ENCODE measurements around the gene GALNT7.
"Not testable (repeated sequence)": the region's sequence is repeated elsewhere in the genome, so short reads cannot be mapped to it uniquely, and the experiment has no call there.

GALNT7 gene

DNA sequence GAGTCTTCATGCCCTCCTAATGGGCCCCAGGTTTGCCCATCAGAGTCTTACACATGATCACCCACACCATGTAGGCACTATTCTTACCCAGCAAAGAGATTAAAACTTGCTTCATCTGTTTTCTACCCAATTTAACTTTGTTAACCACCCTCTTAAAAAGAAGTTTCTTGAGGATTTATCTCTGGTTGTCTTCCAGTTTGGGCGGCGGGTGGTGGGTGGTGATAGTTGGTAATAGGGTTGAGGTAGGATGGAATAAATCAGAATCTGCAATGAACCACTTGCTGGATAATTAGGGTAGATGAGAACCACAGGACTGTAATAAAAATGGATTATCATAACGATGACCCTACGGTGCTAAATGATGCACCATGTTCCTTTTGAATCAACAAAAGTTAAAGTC, 30.9 kb downstream of the GALNT7 start:
- no peak for DNase-seq

DNA sequence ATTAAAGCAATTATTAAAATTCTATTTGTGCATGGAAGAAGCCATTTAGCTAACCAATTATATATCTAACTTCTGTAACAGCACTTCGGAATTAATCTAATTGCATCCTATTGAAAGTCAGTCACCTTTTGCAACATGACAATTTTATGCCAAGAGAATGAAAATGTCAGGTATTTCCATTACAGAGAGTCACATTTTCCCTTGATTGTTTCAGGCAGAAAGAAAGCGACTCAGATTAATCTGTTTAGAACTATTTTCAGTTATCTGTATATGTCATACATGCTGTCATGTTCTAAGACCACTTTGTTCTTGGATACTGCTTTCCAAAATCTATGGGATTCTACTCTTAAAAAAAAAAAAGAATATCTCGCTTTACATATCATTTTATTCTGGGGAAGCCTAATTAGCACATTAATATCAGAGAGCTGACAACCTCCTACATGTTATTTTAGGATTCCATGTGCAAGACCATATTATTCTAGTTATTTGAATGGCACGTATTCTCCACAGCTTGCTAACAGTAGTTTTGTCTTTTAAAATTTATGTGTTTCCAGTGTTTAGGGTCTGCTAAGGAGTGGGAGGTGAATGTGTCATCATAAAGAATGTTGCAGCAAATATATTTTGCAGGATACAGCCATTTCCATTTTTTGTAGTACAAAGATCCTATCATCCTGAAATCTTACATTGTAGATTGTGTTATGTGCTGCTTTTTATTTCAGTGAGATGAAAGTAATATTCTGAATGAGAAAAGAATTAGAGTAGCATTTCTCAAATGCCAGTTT, 31.7 kb downstream of the GALNT7 start:
- DNase-seq: no peak

DNA sequence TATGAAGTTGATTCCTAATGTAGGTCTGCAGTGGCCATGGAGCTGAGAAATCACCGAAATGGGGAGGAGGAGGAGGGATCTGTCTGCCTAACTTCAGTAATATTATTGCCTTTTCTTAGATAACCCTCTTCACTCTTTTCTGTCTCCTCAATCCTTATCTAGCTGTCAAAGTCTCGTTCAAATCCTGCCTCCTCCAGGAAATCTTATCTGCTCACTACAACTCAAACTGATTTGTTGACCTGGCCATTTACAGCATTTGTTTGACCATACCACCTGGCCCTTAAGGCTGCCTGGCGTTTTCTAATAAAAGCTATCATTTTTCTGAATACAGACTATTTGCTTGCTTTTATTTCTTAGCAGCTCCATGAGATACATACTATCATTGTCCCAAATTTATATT, 33.8 kb downstream of the GALNT7 start:
- DNase-seq: no peak

DNA sequence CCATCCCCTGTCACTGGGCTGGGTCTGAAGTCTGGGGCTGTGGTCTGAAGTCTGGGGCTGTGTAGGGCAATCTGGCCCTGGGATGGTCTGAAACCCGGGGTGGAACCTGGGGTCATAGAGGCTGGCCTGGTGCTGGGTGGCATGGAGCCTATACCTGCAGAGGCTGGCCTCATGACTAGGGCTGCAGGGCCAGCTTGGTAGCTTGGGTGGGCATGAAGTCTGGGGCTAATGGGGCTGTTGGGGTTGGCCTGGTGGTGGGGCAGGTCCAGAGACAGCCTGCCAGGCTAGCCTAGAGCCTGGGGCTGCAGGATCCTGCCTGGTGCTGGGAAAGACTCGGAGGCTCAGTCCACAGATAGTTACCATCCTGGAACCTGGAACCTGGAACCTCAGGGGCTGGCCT, 37.0 kb downstream of the GALNT7 start:
- DNase-seq: no peak

DNA sequence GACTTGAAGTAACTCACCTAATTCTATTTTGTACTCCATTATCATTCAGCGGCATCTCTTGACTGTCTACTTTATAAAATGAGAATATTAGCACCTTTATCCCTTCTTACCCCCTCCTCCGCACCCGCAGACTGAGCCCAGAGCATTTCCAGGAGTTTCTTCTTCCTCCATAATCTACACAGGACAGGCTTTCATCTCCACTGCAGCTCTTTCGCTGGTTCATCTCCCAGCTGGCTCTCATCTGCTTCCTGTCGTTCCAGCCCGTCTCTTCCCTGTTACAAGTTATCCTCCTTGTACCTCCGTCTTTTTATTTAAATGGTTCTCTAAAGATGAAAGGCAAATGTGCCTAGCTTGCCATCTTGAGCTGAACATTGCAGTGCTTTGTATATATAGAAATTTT, 39.8 kb downstream of the GALNT7 start:
- no peak for DNase-seq

DNA sequence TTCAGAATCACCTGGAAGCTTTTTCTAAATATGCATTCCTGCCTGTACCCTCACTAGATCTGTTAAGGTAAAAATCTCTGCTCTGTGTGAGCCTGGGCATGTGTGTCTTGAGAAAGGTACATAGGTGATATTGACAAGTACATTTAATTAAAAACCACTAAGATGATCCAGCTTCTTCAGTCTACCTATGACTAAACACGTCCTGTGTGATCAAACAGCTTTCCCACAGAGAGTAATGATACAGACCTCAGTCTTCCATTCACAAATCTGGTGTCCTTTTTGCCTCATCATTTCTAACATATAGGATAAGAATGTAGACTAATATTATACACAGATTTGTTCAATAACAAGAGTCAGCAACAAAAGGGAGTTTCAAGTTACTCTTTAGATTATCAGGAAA, 42.6 kb downstream of the GALNT7 start:
- no peak for DNase-seq

DNA sequence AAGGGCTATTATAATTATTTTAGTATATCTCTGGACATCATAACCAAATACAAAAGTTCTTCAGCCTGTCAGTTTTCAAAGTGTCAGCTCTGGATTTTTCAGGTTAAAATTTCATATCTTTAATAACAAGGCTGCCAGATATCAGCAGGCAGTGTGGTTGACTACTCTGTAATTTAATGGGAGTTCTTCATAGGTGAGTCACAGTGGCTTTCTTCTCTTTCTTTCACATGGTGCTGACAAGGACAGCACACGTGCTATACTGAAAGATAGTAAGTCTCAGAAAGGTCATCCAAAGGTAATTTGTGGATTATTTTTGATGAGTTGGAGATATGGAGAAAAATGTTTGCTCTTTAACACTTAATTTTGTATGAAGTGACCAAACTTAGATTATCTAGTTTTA, 43.2 kb downstream of the GALNT7 start:
- DNase-seq: no peak

DNA sequence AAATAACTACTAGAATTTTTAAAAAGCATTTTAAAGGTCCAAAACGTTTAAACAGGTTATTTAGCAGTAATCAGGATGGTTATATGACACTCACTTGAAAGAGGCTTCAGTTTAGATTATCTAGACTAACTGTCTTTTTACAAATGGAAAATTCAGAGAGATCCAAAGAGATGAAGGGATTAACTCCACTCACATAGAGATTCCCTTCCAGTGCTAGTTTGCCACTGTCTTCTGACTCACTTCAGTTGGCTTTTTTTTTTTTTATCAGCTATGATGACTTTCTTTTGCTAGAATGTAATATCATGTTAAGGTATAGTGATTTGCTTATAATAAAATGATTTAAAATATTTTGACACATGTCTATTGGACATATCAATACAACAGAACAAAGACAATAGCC, 43.8 kb downstream of the GALNT7 start:
- no peak for DNase-seq

DNA sequence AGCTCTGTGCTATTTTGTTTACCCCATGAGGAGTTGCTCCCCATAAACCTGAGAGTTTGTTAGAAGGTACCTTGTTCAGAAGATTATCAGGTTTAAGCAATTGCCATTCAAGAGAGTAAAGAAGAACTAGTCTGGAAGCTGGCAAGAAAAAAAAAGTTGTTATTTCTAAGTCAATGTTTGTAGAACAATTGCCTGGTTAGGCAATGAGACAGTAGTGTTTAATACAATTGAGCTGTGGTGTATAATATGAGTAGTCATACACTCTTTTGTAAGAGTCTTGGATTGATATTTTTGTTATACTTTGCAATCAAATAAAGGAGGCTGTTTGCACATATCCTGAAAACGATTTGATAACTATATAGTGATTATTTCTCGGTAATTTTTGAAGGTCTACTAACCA, 44.7 kb downstream of the GALNT7 start:
- DNase-seq: no peak

DNA sequence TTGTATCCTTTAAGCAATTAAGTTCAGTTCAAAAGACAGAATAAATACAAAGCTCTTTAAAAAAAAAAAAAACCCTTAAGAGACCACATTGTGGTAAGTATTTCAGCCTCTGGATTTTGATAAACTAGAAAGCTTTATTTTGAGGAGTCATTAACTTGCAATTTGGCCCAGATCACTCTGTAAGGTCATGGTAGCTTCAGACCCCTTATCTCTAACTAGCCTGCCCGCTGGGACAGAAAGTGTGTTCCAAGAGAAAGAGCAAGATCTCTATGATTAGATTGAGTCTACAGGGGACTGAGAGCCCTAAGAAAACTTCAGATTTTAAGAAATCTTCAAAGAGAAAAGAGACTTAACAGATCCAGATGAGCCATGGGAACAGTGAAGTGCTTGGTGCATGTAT, 45.6 kb downstream of the GALNT7 start:
- DNase-seq: no peak

DNA sequence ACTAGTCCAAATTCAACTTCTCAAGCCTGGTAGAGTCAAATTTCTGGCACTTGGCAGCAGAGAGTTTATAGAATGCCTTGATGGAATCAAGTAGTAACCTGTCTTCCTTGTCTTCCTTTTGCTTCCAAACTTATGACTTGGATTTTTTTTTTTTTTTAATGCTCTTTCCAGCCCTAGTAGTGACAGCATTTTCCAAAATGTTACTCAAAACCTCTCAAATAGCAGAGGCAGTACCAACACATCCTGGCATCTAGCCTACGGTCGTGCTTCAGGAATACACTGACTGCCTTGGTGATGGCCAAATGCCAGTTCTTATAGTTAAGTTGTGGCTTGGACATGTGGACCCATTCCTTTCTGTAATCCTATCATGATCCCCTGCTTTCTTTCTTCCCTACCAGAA, 46.0 kb downstream of the GALNT7 start:
- no peak for DNase-seq

DNA sequence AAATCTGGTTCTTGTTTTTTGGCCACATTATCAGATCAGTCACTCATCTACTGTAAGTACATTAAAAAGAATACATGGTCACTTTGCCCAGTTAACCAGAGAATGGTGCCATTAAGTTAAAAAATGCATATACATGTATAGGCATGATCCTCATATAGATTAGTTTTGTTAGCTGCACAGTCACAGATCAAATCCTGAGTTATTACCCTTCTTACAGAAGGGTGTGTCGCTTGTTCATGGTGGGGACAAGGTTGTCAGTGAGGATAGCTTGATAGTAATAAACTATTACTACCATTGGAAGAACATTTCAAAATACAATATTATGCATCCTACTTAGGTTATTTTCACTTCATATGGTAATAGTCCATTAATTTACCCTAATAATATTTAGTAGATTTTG, 48.5 kb downstream of the GALNT7 start:
- no peak for DNase-seq

DNA sequence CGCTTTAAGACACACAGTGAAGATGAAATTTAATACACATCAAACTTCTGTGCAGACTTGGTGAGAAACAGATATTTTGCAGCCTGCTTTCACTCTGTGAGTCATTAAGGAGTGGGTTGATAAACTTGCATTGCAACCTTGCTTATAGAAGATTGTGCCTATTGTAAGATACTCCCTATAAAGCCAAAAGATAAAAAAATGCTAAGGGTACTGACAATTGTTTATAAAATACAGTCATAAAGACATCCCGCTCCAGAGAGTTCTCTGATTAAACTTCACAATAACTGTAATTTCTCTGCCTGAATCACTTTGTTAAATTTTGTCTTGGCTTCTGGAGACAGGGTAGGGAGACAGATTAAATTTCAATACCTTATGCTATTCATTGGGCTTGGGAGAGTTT, 49.1 kb downstream of the GALNT7 start:
- no peak for DNase-seq

DNA sequence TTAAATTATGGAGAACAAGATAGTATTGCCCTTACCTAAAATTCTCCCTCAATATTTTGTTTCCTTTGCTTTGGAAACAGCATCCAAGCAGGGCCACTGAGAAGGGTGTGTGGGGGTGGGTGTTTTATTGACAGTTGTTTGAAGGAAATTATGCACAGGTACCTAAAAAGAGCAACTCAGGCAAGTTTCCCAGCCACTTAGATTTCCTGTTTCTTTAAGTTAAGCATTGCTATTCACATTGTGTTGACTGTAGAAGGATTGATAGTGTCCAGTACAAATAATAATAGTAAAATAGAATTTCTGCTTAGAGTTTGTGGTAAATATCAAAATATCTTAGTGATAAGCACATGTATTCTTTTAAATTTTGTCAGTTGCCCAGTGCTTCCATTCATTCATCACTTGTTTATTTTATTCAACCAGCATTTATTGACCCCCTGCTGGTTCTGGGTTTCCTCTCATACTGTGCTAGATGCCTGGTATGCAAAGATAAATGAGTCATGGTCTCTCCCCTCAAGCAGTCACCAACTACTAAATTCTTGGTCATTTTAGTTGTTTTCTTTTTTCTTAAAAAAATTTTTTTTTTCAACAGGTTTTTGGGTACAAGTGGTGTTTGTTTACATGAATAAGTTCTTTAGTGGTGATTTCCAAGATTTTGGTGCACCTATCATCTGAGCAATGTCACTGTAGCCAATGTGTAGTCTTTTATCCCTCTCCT, 50.0 kb downstream of the GALNT7 start:
- DNase-seq: no peak

DNA sequence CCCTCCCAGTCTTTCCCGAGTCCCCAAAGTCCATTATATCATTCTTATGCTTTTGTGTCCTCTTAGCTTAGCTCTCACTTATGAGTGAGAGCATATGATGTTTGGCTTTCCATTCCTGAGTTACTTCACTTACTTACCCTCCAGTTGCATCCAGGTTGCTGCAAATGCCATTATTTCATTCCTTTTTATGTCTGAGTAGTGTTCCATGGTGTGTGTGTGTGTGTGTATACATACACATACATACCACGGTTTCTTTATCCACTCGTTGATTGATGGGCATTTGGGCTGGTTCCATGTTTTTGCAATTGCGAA, 50.5 kb downstream of the GALNT7 start:
- DNase-seq: not testable (repeated sequence)

DNA sequence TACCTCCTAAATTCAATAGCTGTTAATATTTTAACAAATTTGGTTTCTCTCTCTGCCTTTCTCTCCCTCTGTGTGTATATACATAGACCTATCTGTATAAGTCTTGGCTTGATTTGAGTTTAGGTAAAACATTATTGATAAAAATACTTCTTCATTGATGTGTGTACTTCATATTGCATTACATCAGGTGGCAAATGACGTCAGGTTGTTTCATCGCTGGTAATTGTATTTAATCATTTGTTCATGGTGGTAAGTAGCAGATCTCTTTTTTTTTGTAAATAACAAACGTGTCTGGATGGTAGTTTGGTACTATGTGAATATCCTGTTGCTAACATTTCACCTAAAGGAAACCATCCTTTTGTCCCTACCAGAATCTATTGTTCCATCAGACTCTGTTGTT, 55.1 kb downstream of the GALNT7 start:
- DNase-seq: no peak

DNA sequence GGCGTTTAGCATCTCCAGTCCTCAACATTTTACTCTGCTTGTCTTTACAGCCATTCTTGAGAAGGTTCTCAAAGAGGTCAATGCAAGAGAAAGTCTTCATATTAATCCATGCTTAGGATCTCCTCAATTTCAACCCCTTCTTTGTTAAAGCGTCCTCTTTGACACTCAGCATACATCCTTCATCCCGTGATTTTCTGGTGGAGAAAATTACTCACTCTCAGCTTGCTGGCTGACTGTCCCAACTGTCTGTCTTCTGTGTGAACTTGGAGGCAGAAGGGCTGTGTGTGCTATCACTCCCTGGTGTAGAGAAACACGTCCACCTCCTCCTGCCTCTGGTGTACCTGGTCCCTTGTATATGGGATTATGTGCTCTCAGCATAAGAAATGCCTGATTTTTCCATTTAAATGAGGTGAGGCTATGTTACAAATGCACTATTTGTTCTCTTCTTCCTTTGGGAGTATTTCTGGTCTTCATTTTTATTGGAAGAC, 57.8 kb downstream of the GALNT7 start:
- DNase-seq: no peak

DNA sequence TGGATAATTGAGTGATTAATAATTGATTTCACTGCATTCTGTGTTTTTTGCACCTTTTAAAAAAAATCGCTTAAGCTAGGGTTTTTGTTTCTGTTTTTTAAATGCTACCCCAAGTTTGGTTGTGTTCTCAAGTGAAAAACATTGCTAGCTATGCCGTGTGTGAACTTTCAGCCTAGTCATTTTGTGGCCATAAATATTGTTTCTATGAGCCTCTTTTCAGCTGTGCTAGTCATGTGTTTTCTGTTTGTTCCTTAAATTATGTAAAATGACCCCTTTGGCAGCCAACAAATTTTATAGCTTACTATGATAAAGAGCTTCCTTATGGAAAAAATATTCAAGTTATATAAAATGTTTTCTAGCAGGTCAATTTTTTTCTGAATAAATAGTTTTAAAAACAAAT, 59.1 kb downstream of the GALNT7 start:
- DNase-seq: no peak

DNA sequence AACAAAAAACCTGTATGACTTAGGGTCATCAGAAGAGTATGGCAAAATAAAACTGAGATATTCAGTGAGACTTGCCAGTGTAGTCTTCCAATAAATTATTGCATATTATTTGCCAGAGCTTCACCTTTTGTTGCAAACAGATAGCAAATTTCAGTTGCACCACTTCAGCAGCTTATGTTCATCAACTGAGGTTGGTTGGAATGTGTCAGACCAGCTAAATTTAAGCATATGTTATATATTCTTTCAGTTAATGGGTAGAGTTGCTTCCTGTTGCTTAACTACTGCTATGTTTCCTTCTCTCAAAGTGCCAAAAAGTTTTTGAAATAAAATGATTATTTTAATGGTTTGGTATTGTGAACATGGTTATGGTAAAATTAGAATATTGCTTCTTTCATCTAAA, 61.5 kb downstream of the GALNT7 start:
- DNase-seq: no peak

DNA sequence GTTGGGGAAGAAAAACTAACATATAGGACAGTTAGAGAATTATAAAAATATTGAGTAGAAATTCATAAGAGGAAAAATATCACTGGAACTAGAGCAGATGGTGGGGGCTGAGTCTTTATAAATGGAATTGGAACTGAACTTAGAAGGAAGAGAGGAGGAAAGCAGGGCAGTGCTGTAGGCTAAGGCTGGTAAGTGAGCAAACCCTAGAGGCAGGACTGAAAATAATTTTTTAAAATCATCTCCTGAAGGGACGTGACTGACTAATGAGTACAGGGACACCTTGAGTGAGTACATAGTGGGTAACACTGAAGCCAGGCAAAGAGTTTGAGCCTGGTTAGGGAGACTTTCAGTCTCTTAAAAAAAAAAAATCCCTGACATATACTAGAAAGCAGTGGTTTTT, 63.3 kb downstream of the GALNT7 start:
- DNase-seq: no peak

DNA sequence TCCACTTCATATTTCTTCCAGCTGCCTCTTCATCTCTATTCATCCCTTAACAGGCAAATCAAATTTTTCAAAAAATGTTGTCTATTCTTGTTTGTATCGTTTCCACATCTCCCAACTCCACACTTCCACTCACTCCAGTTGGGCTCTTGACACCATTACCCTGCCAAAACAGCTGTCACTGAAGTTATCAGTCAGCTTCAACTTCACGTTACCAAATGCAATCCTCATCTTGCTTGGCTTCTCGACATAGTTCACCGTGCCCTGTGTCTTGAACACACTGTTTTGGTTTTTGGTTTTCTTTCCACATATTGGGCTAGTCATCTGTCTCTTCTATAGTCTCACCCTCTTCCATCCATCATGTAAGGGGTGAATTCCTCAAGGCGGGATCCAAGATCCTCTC, 65.2 kb downstream of the GALNT7 start:
- DNase-seq: no peak

DNA sequence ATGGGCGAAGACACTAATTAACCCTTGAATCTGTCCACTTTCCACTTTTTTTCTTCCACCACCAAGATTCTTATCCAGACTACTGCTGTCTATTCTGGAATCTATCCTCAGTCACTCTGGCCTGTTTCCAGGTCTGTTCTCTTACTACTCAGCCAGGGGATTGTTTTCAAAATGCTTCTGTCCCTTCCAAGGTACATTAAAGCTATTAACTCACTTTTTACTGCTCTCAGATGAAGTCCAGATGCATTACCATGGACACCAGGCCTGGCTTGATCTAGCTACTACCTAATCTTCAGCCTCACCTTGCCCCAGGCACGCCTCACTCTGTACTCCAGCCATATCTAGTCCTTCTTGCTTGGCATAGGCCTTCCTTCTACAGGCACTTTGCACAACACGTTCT, 66.4 kb downstream of the GALNT7 start:
- no peak for DNase-seq

DNA sequence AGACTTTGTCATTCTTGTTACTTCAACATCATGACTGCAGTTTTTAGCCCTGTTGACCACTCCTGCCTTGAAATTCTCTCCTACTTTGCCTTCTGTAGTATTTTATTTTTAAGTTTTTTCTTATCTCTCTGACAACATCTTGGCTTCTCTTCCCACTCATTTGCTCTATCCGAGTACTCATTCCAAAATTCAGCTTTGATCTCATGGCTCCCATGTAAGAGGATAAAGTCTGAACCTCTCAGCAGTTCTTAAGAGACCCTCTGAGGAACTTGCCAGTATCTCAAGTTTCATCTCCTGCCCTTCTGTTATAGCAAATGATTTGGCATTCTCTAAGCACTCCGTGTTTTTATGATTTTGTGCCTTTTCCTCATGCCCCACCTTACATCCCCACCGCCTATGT, 67.7 kb downstream of the GALNT7 start:
- no peak for DNase-seq

DNA sequence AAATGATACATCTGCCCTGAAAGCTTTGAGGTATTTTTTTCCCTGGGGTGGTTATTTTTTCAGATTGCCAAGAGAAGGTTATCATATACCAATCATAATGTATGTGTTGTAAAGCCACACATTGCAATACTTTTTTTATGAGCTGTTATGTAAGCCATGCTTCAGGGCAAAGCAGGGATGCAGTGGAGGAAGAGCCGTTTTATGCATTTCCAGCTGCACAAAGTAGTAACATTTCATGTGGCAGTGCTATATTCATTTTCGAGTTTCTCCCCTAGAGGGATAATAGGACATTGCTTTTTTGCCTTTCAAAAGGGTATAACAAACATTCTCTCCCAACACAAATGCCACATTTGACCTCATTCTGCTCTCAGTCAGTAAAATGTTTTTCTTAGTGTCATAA, 68.5 kb downstream of the GALNT7 start:
- DNase-seq: no peak

DNA sequence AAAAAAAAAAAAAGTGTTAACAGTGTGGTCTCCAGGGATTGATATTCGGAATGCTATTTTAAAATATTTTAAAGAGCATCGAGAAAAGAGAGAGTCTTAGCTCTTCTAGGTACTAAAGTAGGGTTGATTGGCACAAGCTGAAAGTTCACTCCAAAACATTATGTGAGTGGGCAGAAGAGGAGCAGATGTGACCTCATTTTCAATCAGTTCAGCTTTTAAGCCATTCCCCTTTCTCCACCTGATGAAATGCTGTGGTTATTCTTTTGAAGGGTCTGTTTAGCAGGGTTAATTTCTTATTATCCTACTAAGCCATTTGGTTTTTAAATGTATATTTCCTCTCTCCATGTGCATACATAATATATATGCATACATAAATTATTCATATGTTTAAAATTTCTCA, 69.2 kb downstream of the GALNT7 start:
- no peak for DNase-seq

All from effector CD4-positive, alpha-beta T cell (primary cell).